NCI-H2227 treated with DMSO at 0.1 percent for 48 hours (cell line): ENCODE measurements around the gene SKI.

Experiments
- DNase-seq: peaks from one replicate; lab custom pipeline; 2025; lab: John Stamatoyannopoulos, UW

SKI gene

GRCh38 chr1:2194319-2194897 lies 33.7 kb upstream of the SKI start, which contains the start of gene FAAP20:
TSS of gene FAAP20 (minus strand) at chr1:2194772. CDS start at chr1:2194749, 23 bp downstream.
- DNase-seq = no peak

- peak; percentile 75 for DNase-seq
Observed at GRCh38 chr1:2194898-2195673, 33.0 kb upstream of the SKI start.

- no peak for DNase-seq
Observed at GRCh38 chr1:2195785-2196184, 32.3 kb upstream of the SKI start.

- DNase-seq = no peak
Observed at GRCh38 chr1:2196901-2197638, 31.0 kb upstream of the SKI start.

- no peak for DNase-seq
Observed at GRCh38 chr1:2197707-2198165, 30.4 kb upstream of the SKI start.

- no peak for DNase-seq
Observed at GRCh38 chr1:2198571-2198970, 29.5 kb upstream of the SKI start.

GRCh38 chr1:2199042-2199810 lies 28.9 kb upstream of the SKI start:
- DNase-seq = no peak

- DNase-seq = no peak
Observed at GRCh38 chr1:2200308-2200943, 27.7 kb upstream of the SKI start.

- DNase-seq = no peak
Observed at GRCh38 chr1:2201062-2201461, 27.1 kb upstream of the SKI start.

GRCh38 chr1:2202008-2202575 lies 26.0 kb upstream of the SKI start:
- no peak for DNase-seq

GRCh38 chr1:2202843-2203601 lies 25.1 kb upstream of the SKI start:
- no peak for DNase-seq

GRCh38 chr1:2203671-2204414 lies 24.3 kb upstream of the SKI start:
- DNase-seq = no peak

- DNase-seq = peak; percentile 29
Observed at GRCh38 chr1:2204415-2205190, 23.5 kb upstream of the SKI start.

- peak; percentile 29 for DNase-seq
Observed at GRCh38 chr1:2205191-2205952, 22.7 kb upstream of the SKI start.

GRCh38 chr1:2206813-2207487 lies 21.2 kb upstream of the SKI start:
- DNase-seq = no peak

GRCh38 chr1:2208309-2209239 lies 19.5 kb upstream of the SKI start:
- DNase-seq = no peak
